ENCODE results near the gene EIF4EBP2.

EIF4EBP2 gene

DNA sequence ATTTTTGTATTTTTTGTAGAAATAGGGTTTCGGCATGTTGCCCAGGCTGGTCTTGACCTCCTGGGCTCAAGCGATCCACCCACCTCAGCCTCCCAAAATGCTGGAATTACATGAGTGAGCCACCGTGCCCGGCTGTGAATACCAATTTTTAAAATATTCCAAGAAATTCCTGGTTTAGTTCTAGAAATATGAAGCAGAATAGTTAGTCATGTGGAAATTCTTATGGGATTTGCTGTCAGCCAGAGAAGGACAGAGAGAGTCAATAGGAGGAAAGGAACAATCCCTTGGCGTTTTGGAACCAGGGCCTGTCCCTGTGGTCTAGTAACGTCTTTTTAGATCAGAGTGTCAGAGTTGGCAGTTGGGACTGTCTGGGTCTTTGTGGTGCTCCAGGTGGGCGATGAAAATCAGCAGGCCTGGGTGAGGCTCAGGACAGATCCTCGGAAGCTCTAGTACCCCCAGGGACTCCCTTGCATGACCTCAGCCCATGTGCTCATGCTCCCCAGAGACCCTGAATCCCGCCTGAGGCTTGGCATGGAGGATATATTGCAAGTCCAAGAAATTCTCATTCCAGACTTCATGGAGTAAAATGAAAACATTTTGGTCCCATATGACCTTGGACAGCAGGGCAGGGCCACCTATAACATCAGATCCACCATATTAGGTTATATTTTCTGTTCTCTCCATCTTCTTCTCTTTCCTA lies 29.8 kb downstream of the EIF4EBP2 start:
- no peak for DNase-seq

- no peak for DNase-seq
These were observed 31.5 kb downstream of the EIF4EBP2 start for GRCh38 chr10:70435241-70436085.

DNA sequence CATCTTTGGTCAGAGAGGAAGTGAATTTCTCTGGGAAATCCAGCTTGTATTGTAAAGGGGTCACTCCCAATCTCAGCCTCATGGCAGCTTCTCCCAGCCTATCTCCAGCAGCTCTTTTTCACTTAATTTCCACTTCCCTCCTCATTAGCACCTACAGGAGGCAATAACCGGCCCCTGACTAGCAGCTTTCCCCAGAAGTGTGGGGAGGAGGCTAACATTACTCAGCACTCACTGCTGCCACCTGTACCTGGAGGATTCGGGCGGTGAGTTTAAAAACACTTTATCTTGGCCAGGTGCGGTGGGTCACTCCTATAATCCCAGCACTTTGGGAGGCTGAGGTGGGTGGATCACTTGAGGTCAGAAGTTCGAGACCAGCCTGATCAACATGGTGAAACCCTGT lies 33.8 kb downstream of the EIF4EBP2 start:
- no peak for DNase-seq

GRCh38 chr10:70440296-70441160 lies 36.6 kb downstream of the EIF4EBP2 start:
- DNase-seq = no peak

DNA sequence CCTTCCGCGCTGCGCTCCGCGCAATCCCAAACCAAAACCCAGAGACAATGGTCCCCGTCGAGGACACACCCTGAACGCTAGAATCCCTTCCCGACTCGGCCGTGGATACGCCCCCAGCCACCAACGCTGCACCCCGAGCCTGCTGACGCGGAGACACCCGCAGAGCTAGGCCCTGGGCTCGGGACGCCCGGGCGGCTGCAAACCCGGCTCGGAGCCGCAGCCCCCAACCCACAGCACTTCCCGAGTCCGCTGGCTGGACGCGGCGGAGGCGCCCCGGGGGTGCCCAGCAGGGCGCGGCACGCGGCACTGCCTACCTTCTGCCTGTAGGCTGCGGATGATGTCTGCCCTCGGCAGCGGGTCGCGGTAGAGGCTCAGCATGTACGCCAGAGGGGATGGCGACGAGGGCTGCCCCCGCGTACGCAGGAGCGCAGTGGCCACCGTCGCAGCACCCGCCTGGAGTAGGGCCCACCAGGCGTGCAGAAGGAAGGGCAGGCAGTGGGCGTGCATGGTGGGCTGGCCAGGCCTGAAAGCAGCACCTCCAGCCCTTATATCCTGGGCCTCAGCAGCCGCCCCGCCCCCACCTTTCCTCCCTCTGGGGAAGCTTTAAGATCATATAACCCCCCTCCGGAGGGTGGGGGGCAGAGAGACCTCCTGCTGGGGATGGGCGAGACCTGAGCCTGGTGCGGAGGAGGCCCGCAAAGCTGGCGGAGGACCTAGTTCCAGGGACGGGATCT lies 37.4 kb downstream of the EIF4EBP2 start, which contains the start of gene NODAL:
Gene NODAL (minus strand): TSS at position 521 of the 734 bp plus-strand sequence. CDS start 14 bp downstream, at position 507.
- DNase-seq = no peak

DNA sequence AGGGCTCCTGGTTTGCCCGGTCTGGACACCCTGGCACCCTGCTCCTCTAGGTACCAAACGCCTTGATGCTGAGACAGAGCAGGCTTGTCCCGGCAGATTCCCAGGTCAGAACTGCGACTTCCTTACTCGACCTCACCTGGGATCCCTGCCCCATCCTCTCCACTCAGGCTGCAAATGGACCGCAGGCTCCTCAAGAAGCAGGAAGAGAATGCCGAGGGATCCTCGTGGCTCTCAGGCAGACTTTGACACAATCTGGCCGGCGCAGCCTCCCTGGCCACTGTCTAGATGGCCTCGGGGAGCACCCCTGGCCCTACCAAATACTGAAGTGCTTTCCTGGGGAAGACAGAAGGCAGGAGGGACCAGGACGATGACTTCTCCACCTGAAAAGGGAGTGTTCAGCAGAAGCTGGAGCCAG lies 38.0 kb downstream of the EIF4EBP2 start:
- no peak for DNase-seq

DNA sequence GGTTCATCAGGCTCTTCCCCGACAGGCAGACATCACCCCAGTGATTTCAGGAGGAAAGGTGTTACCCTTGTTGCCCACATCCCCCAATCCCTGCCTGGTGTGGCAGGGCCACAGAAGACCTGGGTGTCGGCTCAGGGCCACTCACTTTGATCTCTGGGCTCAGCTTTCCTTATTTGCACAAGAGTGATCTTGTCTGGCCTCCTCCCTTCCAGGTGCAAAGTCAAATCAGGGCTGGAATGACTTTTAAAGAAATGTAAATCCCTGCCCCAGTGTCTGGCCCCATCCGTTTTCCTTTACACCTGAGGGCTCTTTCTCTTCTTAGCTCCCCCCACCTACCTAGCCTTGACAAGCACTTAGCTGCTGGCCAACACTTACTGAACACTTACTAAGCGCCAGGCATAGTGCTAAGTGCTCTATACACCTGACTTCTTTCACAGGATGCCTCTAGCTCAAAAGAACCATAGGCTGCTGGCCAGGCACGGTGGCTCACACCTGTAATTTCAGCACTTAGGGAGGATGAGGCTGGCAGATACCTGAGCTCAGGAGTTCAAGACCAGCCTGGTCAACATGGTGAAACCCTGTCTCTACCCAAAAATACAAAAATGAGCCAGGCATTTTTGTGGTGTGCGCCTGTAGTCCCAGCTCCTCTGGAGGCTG lies 38.5 kb downstream of the EIF4EBP2 start:
- DNase-seq = no peak

- no peak for DNase-seq
These were observed 40.8 kb downstream of the EIF4EBP2 start for GRCh38 chr10:70444744-70445143.

- DNase-seq = no peak
These were observed 42.0 kb downstream of the EIF4EBP2 start for GRCh38 chr10:70445718-70446657.

- no peak for DNase-seq
These were observed 44.3 kb downstream of the EIF4EBP2 start for GRCh38 chr10:70448236-70448635.

GRCh38 chr10:70455213-70455630 lies 51.3 kb downstream of the EIF4EBP2 start:
- no peak for DNase-seq

DNA sequence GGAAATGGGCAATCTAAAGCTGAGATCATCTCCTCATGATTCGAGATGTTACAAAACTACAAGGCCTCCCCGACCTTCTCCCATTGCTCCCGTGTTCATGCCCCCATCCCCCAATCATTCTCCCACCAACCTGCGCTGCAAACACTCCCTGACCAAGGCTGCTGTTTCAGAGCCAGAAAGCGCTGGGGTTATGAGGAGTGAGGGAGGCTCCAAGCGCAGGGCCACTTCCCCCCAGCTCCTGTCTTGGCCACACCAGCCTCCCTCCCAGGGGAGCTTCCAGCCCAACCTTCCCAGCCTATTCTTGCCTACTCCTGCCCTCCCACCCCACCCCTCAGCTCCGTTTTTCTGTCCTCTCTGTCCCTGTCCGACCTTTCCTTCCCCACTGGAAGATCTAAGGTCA lies 52.2 kb downstream of the EIF4EBP2 start:
- no peak for DNase-seq

- DNase-seq = no peak
These were observed 53.9 kb downstream of the EIF4EBP2 start for GRCh38 chr10:70457759-70458305.

GRCh38 chr10:70458329-70459060 lies 54.5 kb downstream of the EIF4EBP2 start:
- no peak for DNase-seq

- DNase-seq = no peak
These were observed 55.3 kb downstream of the EIF4EBP2 start for GRCh38 chr10:70459061-70459773.

DNA sequence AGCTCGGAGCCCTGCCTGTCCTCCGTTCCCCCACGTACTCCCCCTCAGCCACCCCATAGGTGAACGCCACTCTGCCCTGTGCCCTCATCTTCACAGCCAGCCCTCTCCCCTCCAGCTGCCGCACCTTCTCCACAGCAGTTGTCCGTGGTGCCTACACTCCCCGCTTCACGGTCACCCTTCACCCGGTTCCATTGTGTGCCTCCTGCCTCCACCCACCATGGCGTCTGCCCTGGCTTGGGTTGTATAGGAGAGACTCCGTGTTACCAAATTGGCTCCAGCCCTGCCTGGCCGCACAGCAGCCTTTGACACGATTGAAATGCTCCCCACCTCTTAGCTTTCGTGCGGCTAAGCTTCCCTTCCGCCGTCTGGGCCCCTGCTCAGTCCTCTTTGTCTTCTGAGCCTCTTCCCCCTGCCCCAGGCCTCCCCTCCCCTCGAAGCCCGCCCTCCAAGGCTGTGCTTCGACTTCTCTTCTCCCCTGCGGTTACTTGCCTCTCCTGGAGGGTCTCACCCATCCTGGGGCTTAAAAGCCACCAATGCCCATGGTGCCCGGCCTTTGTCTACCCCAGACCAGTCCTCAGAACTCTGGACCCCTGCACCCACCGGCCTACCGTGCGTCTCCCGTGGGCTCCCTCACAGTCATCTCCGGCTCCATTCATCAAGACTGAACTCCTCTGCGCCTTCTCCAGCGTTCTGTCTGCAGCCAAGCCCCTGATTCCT lies 56.0 kb downstream of the EIF4EBP2 start:
- no peak for DNase-seq

DNA sequence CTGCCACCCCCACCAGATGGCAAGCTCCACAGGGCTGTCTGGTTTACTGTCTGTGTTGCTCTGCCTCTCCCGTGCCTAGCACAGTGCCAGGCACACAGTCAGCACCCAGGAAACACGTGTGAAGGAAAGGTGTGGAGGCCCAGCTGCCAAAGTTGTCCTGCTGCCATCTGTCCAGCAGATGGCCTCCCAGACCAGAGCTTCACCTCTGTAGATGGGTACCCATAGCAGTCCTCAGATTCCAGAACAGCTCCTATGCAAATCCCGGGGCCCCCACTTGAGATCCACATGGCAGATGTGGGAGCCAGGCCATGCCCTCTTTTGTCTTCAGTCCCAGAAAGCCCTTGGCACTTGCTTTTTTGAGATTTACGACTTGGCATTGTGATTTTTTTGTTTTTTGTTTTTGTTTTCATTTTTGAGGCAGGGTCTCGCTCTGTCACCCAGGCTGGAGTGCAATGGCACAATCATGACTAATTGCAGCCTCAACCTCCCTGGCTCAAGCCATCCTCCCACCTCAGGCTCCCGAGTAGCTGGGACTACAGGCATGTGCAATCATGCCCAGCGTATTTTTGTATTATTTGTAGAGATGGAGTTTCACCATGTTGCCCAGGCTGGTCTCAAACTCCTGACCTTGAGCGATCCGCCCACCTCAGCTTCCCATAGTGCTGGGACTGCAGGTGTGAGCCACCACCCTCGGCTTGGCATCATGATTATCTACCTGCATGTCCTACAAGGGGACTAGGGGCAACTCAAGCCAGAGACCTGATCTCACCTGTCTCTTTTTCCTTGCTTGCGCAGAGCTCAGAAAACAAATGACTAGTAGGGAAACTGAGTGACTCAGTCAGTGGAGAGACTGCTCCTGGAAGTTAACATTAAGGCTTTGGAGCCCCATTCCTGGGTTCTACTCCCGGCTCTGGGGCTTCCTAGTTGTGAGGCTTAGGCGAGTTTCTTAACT lies 57.7 kb downstream of the EIF4EBP2 start:
- no peak for DNase-seq

Measured in NK-92 treated with Interleukin-12 subunit alpha and Interleukin-12 subunit beta, amount 100 ng/mL, for 24 hours (cell line).